K562 (cell line): ENCODE results near the gene NME2. TPM values are rescaled to one million over a fixed set of nuclear protein-coding genes. Genes with fewer than 3 reads are reported as not detected.

Source experiments
- ARID1B ChIP-seq: fragments of 450-650 bp; IDR thresholded peaks from 2 replicates; pipeline ENCODE4 v1.6.1; 2016; ENCODE audit warnings: antibody characterized with exemption, mild to moderate bottlenecking, inconsistent platforms
- ARID4B ChIP-seq: sonication (generic); formaldehyde crosslinking; IDR thresholded peaks from 2 replicates; pipeline ENCODE4 v1.8.0; 2022; ENCODE audit warnings: mild to moderate bottlenecking, missing genetic modification reagents
- CUX1 ChIP-seq: fragments of 200-800 bp; sonication (Bioruptor generic); IDR thresholded peaks from 2 replicates; pipeline ENCODE4 v1.6.1; 2016; ENCODE audit warnings: missing genetic modification characterization, missing compliant biosample characterization
- ETS1 ChIP-seq: conservative IDR thresholded peaks from 2 replicates; pipeline ENCODE4 v1.6.1; 2011; ENCODE audit warnings: low read depth, mild to moderate bottlenecking, low read length; ENCODE audit not compliant: control insufficient read depth
- ETV1 ChIP-seq: fragments of 450-650 bp; conservative IDR thresholded peaks from 2 replicates; pipeline ENCODE4 v1.6.1; 2016; ENCODE audit warnings: missing genetic modification characterization, control low read depth, low read depth, missing compliant biosample characterization
- HIVEP1 ChIP-seq: fragments of 250-450 bp; sonication (Bioruptor Pico); IDR thresholded peaks from 2 replicates; pipeline ENCODE4 v1.4.0; 2020; ENCODE audit warnings: mild to moderate bottlenecking
- NONO ChIP-seq, 2 experiments: fragments of 200-400 bp in 1 of 2; fragments of 450-650 bp in 1 of 2; formaldehyde crosslinking in 1 of 2; IDR thresholded peaks; 2 replicates each; pipeline ENCODE4 v1.6.1; 2017; ENCODE audit warnings: low read depth in 2 of 2, mild to moderate bottlenecking in 2 of 2, moderate library complexity in 2 of 2, low read length in 1 of 2
- ZNF143 ChIP-seq: sonication (generic); formaldehyde crosslinking; IDR thresholded peaks from 2 replicates; pipeline ENCODE4 v1.9.0; 2022; ENCODE audit warnings: mild to moderate bottlenecking, missing genetic modification reagents
- ZNF408 ChIP-seq: fragments of 250-450 bp; sonication (Bioruptor Pico); IDR thresholded peaks from 2 replicates; pipeline ENCODE4 v1.4.0; 2020; ENCODE audit warnings: low read depth, mild to moderate bottlenecking, moderate library complexity
- polyA plus RNA-seq, 8 experiments: library from polyadenylated mRNA; depleted of rRNA in 4 of 8; stranded (reverse) in 5 of 8; unstranded in 3 of 8; fragments of >200 nt; fragmentation: Nextera tagmentation in 2 of 8; fragmentation: Illumina TruSeq in 1 of 8; extraction: Ambion mirVana in 2 of 8; extraction: Trizol in 1 of 8; gene quantifications; 2 replicates each; pipeline versions ENCODE4 v1.2.1 to v1.2.3, GENCODE V29; 2011 to 2014; ENCODE audit warnings: inconsistent platforms in 1 of 8, missing spikeins in 1 of 8
- total RNA-seq, 7 experiments: library from RNA; depleted of rRNA in 6 of 7; stranded (reverse); fragments of >200 nt in 6 of 7; fragmentation: Illumina TruSeq in 2 of 7; extraction: Trizol in 2 of 7; gene quantifications; 2 replicates each; pipeline versions ENCODE4 v1.2.1 to v1.2.3, GENCODE V29; 2011 to 2021; ENCODE audit warnings: low replicate concordance in 1 of 7
- TF ChIP-seq, protein P1 (sequence below), 2 experiments: fragments of 250-450 bp in 1 of 2; fragments of 450-650 bp in 1 of 2; sonication (Bioruptor Pico) in 1 of 2; IDR thresholded peaks; 2 replicates each; pipeline versions ENCODE4 v1.6.1 to v1.8.0; 2016 to 2021; ENCODE audit warnings: mild to moderate bottlenecking in 2 of 2, moderate library complexity in 2 of 2, missing compliant biosample characterization in 1 of 2, missing genetic modification characterization in 1 of 2
- TF ChIP-seq, protein P2 (sequence below): IDR thresholded peaks from 3 replicates; pipeline ENCODE4 v1.6.1; 2011; ENCODE audit warnings: borderline replicate concordance, mild to moderate bottlenecking; ENCODE audit not compliant: insufficient read length, insufficient read depth

The NME2 gene
- total and polyA plus RNA-seq, 9 of the 15 experiments (the other 6 are each of a cell fraction or from before 2014, with no cell fraction given): 684 to 1,202 (median 924) TPM

DNA sequence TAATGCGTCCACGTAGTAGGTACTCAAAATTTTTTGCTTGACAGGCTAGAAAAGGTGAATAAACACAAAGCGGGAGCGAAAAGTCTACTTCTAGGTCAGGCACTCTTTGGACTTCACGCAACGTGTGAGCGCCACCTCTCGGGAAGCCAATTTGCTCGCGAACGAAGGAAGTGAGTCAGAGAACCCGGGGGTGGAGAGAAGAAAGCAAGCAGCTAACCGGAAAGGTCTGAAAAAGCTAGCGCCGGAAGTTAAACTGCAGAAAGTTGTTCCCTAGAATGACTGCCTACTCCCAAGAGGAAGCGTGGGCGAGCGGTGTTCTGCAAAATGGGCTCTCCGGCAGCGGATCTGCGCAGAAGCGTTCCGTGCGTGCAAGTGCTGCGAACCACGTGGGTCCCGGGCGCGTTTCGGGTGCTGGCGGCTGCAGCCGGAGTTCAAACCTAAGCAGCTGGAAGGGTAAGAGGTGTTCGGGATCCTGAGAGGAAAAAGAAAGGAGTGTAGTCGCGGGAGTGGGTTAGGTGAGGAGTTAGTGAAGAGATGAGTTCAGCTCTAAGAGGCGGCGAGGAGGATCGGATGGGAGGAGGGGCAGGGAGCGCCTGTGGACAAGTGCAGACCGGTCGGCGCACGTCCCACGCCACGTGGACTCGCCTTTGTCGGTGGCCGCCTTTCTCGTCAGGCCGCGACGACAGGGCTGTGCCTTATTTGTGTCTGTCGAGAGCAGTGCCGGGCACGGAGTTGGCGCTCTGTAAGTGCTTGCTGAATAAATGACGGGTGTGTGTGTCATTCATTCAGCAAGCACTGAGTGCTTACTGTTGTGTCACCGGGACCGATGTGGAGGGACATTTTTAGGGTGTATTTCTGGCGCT is 12.8 kb upstream of the NME2 start, which contains the start of gene NME1 (continued):
- TF ChIP-seq CUX1 (CRISPR knock-in tag) (no peak), ARID4B (CRISPR knock-in tag) (peak; percentile 100), ETS1 (peak; percentile 96), ETV1 (tag) (peak; percentile 95), ZNF408 (no peak), HIVEP1 (CRISPR knock-in tag) (no peak), ZNF143 (CRISPR knock-in tag) (peak; percentile 37; the same call in 1 of the 2 replicates), NONO (IDR thresholded peaks at IDR 0.05; ENCODE audit: low read depth in 2 of 2, low read length in 1 of 2) (peak in 1 of 2 experiments; percentile 57; a peak in 1 of 4 replicates), ARID1B (peak; percentile 68)
- TF ChIP-seq, protein P1, sequence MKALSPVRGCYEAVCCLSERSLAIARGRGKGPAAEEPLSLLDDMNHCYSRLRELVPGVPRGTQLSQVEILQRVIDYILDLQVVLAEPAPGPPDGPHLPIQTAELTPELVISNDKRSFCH (CRISPR knock-in tag; IDR thresholded peaks at IDR 0.05): no peak
- TF ChIP-seq, protein P1 (tag; IDR thresholded peaks at IDR 0.05): peak; percentile 91
- TF ChIP-seq, protein P2, sequence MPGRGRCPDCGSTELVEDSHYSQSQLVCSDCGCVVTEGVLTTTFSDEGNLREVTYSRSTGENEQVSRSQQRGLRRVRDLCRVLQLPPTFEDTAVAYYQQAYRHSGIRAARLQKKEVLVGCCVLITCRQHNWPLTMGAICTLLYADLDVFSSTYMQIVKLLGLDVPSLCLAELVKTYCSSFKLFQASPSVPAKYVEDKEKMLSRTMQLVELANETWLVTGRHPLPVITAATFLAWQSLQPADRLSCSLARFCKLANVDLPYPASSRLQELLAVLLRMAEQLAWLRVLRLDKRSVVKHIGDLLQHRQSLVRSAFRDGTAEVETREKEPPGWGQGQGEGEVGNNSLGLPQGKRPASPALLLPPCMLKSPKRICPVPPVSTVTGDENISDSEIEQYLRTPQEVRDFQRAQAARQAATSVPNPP: no peak
